ENCODE results near the gene DUSP8.

DUSP8 gene

GRCh38 chr11:1568441-1568911 is 3.6 kb downstream of the DUSP8 start:
- H3K4me3 ChIP-seq (ENCODE audit: low read depth, low read length): no peak overlapping the region
- POLR2A ChIA-PET: interaction anchor here (0.6 kb wide), 2 partner anchors 11 kb away, joined by 5 to 6 read pairs; no protein-coding TSS in a partner anchor
- H3K9me3 ChIP-seq (ENCODE audit: control insufficient read depth, insufficient read depth, low read depth, low read length): no peaks in the 10 kb centered on the region
- H3K4me1 ChIP-seq (ENCODE audit: control insufficient read depth, insufficient read depth, low read length): no peaks in the 10 kb centered on the region; the same call in 1 of the 2 replicates
- no peak for TF ChIP-seq ZBTB48 (tag by site-specific recombination; IDR thresholded peaks at IDR 0.05)
- no peak for TF ChIP-seq ZNF24 (tag by site-specific recombination; IDR thresholded peaks at IDR 0.05)
- TF ChIP-seq ZNF18 (tag by site-specific recombination; IDR thresholded peaks at IDR 0.05): no peak
- TF ChIP-seq, protein P1, sequence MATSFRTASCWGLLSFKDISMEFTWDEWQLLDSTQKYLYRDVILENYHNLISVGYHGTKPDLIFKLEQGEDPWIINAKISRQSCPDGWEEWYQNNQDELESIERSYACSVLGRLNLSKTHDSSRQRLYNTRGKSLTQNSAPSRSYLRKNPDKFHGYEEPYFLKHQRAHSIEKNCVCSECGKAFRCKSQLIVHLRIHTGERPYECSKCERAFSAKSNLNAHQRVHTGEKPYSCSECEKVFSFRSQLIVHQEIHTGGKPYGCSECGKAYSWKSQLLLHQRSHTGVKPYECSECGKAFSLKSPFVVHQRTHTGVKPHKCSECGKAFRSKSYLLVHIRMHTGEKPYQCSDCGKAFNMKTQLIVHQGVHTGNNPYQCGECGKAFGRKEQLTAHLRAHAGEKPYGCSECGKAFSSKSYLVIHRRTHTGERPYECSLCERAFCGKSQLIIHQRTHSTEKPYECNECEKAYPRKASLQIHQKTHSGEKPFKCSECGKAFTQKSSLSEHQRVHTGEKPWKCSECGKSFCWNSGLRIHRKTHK (tag by site-specific recombination; IDR thresholded peaks at IDR 0.05): no peak
- TF ChIP-seq MYNN (tag by site-specific recombination; IDR thresholded peaks at IDR 0.05; ENCODE audit: borderline replicate concordance): peak; percentile 91
- TF ChIP-seq ZIC2 (tag by site-specific recombination; IDR thresholded peaks at IDR 0.05): peak; percentile 32; the same call in 1 of the 2 replicates
- no peak; the same call in 1 of the 2 replicates for TF ChIP-seq OSR2 (tag by site-specific recombination; IDR thresholded peaks at IDR 0.05)
- TF ChIP-seq ZNF558 (tag by site-specific recombination; IDR thresholded peaks at IDR 0.05): no peak
- no peak for TF ChIP-seq PBX3 (CRISPR knock-in tag; IDR thresholded peaks at IDR 0.05)
- TF ChIP-seq ZNF501 (tag by site-specific recombination; IDR thresholded peaks at IDR 0.05): no peak
- peak; percentile 62 for TF ChIP-seq ZNF341 (tag by site-specific recombination; IDR thresholded peaks at IDR 0.05; ENCODE audit: low read depth)
- no peak for TF ChIP-seq ZBTB21 (tag by site-specific recombination; IDR thresholded peaks at IDR 0.05)
- TF ChIP-seq, protein P2, sequence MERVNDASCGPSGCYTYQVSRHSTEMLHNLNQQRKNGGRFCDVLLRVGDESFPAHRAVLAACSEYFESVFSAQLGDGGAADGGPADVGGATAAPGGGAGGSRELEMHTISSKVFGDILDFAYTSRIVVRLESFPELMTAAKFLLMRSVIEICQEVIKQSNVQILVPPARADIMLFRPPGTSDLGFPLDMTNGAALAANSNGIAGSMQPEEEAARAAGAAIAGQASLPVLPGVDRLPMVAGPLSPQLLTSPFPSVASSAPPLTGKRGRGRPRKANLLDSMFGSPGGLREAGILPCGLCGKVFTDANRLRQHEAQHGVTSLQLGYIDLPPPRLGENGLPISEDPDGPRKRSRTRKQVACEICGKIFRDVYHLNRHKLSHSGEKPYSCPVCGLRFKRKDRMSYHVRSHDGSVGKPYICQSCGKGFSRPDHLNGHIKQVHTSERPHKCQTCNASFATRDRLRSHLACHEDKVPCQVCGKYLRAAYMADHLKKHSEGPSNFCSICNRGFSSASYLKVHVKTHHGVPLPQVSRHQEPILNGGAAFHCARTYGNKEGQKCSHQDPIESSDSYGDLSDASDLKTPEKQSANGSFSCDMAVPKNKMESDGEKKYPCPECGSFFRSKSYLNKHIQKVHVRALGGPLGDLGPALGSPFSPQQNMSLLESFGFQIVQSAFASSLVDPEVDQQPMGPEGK (tag by site-specific recombination; IDR thresholded peaks at IDR 0.05): no peak
- no peak for TF ChIP-seq ZNF398 (tag by site-specific recombination; IDR thresholded peaks at IDR 0.05)
- TF ChIP-seq ZNF677 (tag by site-specific recombination; IDR thresholded peaks at IDR 0.05): no peak
- TF ChIP-seq ZNF16 (tag by site-specific recombination; IDR thresholded peaks at IDR 0.05; ENCODE audit: low read depth): no peak
- TF ChIP-seq SCRT1 (tag by site-specific recombination; IDR thresholded peaks at IDR 0.05; ENCODE audit: borderline replicate concordance): no peak
- no peak for TF ChIP-seq GFI1B (tag by site-specific recombination; IDR thresholded peaks at IDR 0.05)
- no peak for TF ChIP-seq BCL11A (tag by site-specific recombination; IDR thresholded peaks at IDR 0.05; ENCODE audit: low read depth)
- TF ChIP-seq ZBTB1 (tag by site-specific recombination; IDR thresholded peaks at IDR 0.05): no peak
- TF ChIP-seq ZNF132 (tag by site-specific recombination; IDR thresholded peaks at IDR 0.05; ENCODE audit: borderline replicate concordance): no peak
- TF ChIP-seq, protein P3, sequence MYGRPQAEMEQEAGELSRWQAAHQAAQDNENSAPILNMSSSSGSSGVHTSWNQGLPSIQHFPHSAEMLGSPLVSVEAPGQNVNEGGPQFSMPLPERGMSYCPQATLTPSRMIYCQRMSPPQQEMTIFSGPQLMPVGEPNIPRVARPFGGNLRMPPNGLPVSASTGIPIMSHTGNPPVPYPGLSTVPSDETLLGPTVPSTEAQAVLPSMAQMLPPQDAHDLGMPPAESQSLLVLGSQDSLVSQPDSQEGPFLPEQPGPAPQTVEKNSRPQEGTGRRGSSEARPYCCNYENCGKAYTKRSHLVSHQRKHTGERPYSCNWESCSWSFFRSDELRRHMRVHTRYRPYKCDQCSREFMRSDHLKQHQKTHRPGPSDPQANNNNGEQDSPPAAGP (tag by site-specific recombination; IDR thresholded peaks at IDR 0.05): no peak
- TF ChIP-seq ZNF626 (tag by site-specific recombination; IDR thresholded peaks at IDR 0.05): no peak
- CTCF ChIA-PET: interaction anchor here (0.7 to 1.7 kb wide), 3 partner anchors 11 to 22 kb away, joined by 3 to 12 read pairs (median 4); no protein-coding TSS in a partner anchor
- H3K36me3 ChIP-seq (ENCODE audit: control insufficient read depth in 2 of 2, insufficient read depth in 1 of 2, low read length in 2 of 2): peaks cover 0 to 13% of the 10 kb centered on the region in 2 experiments; a peak in 1 of 3 replicates
- no peak overlapping the region for H3K27ac ChIP-seq (ENCODE audit: extremely low read depth, low read depth, low read length)
